Stimulated activated CD4-positive, alpha-beta T cell treated with anti-CD3 and anti-CD28 coated beads, Interleukin-4, amount 100 ng/mL, for 24 hours (primary cell): Measurements from ENCODE around the gene CCDC192.

ENCODE experiments used
- DNase-seq: peaks from one replicate; pipeline ENCODE4 v3.0.0-alpha.2; 2020

The CCDC192 gene

DNA sequence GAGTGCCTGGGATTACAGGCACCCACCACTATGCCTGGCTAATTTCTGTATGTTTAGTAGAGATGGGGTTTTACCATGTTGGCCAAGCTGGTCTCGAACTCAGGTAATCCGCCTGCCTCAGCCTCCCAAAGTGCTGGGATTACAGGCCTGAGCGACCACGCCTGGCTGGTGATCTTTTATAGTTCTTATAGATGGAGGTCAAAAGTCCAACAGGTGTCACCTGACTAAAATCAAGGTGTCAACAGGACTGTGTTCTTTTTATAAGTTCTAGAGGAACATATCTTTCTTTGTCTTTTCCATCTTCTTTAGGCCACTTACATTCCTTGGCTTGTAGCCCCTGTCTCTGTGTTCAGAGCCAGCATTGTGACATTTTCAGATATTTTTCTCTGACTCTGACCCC is 224.9 kb downstream of the CCDC192 start:
- no peak for DNase-seq

DNA sequence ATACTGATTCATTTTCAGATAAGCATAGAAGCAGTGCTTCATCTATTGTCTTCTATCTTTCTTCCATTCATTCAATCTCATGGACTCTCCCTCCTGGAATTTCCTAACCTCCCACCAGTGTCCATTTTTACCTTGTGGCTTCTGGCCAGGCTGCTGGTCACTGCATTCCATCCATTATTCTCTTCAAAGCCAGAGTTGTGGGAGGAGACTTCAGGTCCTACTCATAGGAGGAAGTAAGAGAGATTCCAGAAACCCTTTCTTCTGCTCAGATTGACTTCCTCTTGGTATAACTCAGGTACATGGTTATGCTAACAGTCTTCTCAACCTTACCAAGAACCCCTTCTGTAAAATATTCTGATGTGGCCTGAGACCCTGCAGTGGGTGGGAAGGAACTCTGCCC is 227.1 kb downstream of the CCDC192 start:
- DNase-seq, result no peak

DNA sequence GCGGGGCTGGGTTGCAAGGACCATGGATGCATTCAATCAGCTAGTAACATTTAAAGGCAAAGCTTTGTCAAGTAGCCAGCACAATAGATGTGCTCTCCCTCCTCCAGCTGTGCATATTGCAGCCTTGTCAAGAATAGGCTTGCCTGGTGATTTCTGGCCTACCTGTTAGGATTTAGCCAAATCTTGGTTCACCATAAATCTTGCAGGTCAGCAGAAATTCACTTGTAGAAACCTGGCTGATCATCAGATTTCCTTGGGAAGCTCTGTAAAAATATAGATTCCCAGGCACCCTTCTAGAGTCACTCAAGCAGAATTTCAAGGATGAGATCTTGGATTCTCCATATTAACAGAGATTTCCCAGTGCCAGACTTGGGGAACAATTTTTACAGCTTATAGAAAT is 228.2 kb downstream of the CCDC192 start:
- DNase-seq, result no peak

DNA sequence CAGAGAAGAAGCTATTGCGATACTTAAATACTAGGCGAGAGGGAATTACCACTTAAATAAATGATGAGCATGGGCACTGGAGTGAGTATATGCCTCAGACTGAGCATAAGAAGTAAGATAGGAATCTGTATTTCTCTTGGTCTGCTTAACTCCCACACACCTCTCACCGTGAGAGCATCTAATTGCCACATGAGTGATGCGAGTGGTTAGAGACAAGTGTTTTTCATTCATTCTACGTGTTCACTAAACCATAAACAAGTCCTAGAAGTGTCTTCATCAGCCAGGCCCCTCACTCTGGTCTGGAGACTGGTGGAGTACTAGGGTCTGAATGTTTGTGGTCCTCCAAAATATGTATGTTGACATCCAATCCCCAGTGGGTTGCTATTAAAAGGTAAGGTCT is 230.2 kb downstream of the CCDC192 start:
- no peak for DNase-seq

DNA sequence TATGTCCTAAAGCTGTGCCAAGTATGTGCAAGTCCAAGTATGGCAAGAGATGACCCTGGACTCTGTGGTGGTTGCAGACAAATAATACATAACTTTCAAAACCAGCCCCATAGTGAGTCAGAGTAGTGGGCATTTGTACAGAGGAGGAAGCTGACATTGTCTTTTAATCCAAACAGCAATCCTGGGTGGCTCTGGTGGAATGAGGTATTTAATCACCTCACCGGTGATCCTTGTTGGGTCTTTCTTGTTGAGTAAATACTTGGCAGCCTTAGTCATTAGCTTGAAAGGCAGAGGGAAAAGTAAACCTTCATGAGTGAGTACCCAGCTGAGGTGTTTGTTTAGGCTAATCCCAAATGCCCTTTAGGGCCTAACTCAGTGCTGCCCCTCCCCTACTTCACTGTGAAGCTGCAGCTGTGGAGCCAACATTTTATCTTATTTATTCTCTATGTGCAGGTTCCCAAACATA is 231.6 kb downstream of the CCDC192 start:
- no peak for DNase-seq

DNA sequence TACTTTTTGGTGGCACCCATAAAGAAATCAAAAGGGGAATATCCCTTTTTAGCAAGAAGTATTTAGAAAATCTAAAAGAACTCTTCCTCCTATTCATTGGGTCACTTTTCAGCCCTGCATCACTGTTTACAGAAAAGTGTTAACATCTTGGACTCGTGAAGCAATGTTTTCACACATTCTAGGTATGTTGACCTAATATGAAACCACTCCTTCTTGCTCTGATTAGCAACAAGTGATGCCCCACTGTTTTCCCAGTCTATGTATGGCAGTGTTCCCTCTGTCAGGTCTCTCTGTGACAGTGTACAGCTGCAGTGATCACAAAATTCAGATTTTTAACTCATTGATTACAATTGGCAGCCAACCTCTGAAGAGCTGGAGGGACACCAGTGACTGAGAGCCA is 232.2 kb downstream of the CCDC192 start:
- no peak for DNase-seq

DNA sequence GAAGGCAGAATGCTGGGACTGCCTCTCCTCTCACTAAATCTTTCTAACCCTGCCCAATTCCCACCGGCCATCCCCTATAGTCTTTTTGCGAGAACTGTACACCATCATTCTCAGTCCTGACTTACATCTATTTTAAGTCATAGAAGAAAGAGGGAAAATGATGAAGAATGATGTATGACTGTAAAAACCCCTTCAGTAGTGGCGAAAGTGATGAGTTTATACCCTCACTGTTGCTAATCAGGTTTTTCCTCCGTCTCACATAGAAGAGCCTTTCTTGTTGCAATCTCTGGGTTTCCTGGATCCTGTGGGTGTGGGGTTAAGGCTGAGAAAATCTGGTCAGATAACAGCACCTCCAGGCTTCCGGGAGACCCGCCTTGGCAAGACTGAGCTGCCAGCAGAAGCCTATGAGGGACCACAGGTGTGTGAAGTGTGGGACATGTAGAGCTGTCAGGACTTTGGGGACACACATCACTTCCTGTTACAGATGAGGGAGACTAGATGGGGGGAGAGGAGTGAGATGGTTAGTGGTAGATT is 233.3 kb downstream of the CCDC192 start:
- DNase-seq, result peak; percentile 3

DNA sequence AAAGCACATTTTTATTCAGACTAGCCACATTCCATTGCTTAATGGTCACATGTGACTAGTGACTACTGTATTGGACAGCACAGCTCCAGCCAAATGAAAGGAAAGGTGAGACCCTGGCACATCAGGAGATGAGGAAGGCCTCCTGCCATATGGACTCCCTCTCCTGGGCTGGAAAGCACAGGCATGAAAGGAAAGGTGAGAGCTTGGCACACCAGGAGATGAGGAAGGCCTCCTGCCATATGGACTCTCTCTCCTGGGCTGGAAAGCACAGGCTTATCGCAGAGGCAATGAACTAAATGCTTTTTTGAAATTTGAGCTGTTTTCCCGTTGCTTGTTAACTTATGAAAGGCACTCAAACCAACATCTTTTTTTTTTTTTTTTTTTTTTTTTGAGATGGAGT is 235.6 kb downstream of the CCDC192 start:
- no peak for DNase-seq

DNA sequence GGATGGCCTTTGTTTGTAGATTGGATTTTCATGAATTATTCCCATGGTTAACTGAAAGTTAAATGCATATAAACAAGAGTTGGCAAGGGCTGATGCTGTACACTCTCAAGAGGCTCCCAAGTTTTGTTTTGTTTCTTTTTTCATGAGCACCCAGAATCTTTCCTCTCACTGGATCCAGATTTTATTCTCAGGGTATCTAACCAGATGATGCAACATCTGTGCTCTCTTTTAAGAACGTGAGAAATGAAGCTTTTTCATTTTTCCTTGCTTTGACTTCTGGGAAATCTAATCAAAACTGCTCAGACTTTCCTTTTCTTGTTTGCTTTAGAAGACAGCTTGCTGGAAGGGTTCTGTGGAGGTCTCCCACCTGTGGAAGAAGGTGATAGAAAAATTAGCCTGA is 237.7 kb downstream of the CCDC192 start:
- no peak for DNase-seq

DNA sequence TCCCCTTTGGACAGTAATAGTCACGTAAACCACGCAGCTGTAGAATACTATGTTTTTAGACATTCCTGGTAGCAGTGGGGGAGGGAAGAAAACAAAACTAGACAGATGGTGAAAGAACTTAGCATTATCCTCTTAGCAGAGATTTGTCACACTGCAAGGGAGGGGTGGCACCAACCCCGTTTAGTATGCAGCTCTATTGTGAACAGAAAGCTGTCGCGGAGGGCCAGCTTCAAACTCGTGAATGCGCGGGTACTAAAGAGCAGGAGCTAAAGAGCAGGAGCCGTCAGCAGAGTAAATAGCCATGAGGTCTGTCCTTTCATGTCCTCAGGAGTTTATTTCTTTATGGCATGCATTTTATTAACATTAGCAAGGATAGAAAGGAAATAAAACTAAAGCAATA is 238.5 kb downstream of the CCDC192 start:
- DNase-seq, result no peak

DNA sequence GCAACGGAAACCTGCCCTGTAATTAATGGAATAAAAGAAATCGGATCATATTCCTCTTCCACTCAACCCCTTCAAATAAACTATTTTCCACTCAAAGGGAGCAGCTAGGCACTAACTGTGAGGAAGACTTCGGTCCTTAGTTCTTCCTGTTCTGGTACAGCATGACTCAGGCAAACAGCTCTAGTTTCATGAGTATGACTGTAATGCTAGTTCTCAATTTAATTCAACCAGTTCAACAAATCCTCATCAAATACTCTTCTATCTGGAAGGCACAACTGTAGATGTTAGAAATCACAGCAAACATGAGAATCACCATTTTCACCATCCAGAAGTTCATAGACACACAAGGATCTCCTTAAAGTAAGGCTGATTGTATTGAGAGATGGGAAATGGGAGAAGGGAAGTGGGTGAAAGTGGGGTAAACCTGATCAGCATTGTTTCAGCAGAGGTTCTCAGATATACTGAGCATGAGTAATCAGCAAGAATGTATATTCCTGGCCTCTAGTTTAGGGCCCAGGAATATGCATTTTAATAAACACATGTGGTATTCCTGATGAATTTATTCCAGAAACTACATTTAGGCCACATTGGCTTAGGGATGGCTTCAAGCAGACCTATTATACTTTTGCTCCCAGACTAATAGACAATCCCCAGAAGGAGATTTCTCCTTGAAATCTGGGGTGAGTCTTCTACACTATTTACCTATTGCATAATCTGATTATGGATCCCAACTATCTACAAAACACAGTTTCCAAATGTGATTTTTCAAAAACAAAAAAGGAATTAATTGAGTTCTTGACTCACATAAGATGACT is 239.3 kb downstream of the CCDC192 start:
- no peak for DNase-seq

DNA sequence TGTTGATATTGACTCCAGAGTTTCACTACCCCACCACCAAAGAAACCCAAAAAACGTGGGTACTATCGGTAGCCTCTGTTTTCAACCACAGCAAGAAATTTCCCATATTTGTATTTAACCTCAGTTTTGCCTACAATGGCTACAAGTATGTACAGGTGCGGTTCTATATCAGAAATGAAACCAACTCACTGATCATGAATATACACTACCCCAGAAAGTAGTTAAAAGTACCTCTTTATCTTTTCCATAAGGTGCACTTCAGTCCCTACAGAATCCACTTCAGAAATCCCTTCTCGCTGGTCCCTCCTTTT is 239.8 kb downstream of the CCDC192 start:
- no peak for DNase-seq

DNA sequence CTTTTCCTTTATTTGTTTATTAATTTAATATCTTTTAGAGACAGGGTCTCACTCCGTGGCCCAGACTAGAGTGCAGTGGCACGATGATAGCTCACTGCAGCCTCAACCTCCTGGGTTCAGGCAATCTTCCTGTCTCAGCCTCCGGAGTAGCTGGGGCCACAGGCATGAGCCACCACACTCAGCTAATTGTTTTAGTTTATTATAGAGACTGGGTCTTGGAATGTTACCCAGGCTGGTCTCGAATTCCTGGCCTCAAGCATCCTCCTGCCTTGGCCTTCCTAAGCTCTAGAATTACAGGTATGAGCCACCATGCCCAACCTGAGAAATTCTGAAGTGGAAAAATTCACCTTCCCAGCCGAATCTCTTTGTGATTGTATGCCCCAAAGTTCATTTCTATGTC is 240.9 kb downstream of the CCDC192 start:
- DNase-seq, result no peak

DNA sequence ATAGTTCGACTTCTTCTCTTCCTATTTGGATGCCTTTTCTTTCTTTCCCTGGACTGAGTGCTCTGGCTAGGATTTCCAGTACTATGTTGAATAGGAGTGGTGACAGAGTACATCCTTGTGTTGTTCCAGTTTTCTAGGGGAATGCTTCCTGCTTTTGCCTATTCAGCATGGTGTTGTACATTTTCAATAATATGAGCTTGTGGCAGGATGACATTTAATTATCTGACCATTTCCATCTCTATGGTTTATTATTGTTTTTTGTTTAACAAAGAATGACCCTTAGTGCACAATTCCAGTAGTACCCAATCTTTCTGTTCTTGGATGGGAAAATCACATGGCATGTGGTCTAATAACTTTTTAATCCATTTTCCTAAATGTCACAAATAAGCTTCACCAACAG is 244.8 kb downstream of the CCDC192 start:
- no peak for DNase-seq

DNA sequence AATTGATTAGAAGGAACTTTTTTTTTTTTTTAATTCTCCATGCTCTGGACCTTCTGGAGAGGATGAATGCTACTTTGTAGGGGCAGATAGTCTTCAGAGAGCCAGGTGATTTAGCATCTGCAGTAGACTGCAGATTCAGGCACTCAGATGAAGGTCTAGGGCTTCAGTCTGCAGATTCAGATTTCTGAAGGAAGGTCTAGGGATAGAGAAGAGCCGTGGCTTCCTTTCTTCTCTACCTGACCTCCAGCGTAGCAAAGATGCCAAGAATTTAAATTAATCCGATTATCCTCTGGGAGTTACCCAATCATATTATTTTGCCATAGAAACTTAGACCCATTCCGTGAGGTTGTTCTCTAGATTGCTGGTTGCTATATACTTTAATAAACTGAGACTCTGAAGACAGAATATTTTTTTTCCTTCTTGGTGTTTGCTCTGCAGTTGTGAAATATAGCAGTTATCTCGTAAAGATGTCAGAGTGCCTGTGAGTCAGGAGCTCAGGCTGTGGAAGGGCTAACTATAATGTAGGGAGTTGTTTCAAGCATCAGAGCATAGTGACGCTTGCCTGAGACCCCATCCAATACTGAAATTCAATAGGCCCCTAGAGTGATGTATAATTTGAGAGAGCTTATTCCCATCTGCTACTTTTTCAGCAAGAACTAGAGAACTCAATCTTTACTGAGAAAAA is 247.7 kb downstream of the CCDC192 start:
- DNase-seq, result no peak

DNA sequence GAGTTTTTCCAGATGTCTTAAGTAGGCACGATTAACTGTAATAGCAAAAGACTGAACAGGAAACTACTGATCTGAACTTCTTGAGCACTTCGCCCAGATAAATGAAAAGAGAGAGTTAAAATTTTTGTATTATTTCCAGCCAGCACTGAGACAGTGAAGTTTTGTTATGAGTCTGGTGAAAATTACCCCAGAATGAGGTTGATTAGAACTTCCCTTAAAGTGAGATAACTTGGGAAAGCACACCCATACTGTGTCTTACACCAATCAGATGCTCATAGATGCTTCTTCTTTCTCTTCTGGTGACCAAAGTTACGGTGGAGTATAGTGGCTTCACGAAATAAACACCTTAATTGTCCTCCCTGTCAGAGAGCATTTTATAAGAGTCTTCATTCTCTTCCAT is 248.6 kb downstream of the CCDC192 start:
- DNase-seq, result no peak

DNA sequence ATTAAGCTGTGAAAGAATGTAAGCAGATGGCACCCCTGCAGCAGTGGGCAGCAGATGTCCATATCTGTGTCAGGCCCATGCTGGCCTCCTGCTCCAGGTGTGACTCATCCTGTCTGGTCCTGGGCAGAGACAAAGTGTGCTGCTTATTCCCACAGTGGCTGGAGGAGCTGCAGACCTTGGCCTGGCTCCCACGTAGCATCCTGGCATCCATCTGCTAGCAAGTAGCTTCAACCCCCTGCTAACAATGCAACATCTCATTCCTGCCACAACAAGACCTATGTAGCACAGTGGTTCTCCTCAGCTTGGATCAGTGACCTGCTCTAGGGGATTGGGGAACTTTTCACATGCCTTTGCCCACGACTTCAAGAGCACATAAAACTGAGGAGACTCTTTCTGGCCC is 254.0 kb downstream of the CCDC192 start:
- no peak for DNase-seq

DNA sequence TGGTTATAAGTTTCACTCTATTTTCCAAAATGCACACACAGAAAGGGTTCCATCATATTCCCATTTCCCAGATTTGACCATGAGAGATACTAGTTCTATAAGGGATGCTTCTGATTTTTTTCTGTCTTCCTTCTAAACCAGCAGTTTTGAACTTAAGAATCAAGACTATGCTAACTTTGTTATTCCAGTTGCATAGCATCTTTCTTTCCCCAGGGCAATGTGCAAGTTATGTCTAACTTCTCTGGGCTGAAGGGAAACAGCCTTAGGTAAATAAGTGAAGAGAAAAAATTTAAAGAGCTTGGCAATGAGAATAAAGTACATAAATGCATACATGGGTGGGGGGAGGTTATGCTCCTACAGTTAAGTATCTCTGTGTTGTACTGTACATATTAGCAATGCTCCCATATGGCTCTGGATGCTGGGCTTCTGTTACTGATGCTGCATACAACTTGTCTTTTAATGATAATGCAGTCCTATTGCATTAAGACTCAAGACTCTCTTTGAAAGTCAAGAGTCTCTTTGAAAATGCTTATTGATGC is 254.6 kb downstream of the CCDC192 start:
- DNase-seq, result no peak

DNA sequence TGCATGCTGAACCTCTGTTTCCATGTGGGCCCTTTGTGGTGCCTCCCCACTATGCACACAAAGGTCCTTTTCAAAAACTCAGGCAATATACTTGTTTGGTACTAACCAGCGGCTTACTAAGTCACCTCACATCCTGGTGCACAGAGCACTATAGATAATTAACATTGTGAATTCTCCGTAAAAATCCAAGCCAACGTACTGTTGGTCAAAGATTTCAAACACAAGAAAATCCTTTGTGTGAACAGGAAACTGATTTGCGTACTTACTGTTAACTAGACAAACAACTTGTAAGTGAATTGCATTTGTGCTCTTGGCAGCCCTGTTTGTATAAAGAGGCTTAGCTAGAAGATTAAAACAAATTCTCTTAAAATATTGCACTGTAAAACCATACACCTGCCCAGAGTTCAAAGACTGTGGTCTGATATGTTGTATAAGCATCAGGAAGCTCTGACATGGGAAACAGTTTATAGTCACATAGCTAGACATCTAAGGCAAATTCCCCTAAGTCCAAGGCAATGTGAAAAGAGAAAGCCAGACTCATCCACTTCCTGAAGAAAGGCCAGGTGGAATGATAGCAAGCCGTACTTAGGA is 255.3 kb downstream of the CCDC192 start:
- no peak for DNase-seq

DNA sequence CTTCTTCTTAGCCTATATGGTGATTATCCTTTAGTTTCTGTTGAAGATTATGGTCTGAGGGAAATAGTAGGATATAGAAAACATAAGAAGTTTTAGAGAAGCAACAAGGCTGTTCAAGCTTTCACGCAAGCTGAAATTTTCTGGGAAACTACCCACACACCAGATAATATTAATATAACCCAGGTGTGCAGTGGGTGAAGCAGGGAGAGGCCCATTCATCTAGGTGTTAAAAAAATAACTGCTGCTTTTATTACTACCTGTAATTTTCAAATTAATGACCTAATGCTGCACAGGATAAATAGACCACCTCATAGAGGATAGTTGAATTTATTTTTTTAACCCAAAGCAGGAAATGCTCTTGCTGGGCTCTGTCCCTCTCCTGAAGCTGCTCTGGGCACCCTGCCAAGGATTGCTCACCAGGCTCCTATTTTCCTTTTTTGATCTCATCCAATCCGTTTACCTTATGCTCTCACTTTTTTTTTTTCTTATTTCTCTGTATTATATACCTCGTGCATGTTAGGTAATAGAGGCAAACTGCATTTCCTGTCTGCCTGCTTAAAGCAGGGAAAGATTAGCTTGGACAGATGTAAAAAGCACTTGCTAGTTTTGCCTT is 256.1 kb downstream of the CCDC192 start:
- DNase-seq, result no peak

DNA sequence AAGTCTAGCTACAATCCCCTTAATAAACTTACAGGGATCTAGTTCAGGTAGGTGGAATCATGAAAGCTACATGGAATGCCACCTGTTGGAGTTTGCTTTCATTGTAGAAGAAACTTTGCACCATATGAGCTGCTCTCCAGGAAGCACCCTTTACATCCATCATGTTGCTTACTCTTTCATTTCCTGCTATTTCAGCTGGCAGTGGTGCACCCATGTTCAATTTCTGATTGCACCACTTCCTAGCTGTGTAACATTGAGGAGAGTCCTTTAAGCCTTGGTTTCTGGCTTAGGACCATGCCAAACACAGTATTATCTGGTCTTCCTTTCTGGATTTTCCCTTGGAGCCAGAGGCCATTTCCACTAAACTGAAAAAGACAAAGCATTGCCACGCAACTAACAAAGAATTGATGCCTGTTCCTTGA is 257.1 kb downstream of the CCDC192 start:
- DNase-seq, result no peak

DNA sequence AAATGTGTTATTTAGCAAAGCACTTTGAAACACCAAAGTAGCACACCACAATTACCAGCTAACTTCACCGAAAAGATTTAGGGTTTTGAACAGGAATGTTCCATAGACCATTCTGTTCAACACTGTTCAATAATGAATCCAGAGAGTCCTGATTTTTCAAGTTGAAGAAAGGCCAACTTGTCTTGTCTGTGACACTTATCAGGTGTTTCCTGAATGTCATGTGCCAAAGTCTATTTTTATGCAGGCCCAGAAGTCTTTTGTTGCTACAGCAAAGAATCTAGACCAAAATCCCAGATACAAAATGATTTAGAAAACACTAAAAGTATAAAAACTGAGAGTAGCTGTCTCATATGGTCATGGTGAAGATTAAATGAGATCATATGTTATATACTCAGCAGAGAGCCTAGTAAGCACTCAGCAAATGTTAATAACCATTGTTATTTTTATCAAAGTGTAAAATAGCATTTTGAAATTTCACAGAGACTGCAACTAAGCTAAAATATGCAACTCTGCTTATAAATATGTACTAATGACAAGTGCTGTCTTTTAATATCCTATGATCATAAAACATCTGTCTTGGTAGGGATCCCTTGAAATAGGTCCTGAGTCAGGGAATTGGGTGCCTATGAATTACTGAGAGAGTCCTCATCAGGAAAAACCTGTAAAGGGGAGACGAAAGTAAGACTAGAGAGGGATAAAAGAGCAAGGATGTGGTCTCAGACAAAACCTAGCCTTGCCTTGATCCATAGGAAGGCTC is 258.0 kb downstream of the CCDC192 start:
- no peak for DNase-seq

DNA sequence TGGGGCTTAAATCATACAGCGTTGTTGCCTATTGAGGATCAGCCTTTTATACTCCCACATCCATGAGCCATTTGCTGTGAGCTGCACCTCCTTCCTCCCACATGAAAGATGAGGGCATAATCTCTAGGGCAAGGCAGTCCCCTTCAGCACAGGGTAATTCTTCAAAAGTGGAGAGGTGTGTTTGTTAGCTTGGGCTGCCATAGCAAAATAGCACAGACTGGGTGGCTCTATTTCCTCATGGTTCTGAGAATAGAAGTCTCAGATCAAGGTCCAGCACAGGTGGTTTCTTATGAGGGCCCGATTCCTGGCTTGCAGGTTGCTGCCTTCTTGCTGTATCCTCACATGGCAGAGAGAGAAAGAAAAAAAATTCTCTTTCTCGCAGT is 258.6 kb downstream of the CCDC192 start:
- DNase-seq, result no peak
